Neural cell (in vitro differentiated cells): ENCODE results near the gene DUSP22. TPM values are rescaled to one million over a fixed set of nuclear protein-coding genes. Genes with fewer than 3 reads are reported as not detected.

Source experiments
- H2AFZ ChIP-seq: fragments of 200-600, 300-800 bp; sonication (generic), shearing (Covaris generic); 2 replicates; pipeline ENCODE4 v1.6.0; 2014; ENCODE audit warnings: low read depth, mild to moderate bottlenecking, antibody characterized with exemption, low read length, moderate library complexity
- H3F3A ChIP-seq: fragments of 200-600 bp; shearing (Covaris generic); 2 replicates; pipeline ENCODE4 v1.6.1; 2016; ENCODE audit warnings: mild to moderate bottlenecking, moderate library complexity, mixed read lengths, antibody characterized with exemption, low read length; ENCODE audit not compliant: insufficient read depth, poor library complexity, severe bottlenecking
- H3K27ac ChIP-seq: fragments of 200-600, 300-800 bp; sonication (generic), shearing (Covaris generic); 2 replicates; pipeline ENCODE4 v1.5.1; 2014; ENCODE audit warnings: mild to moderate bottlenecking, low read length, moderate library complexity
- H3K27me3 ChIP-seq: fragments of 300-800, 200-600 bp; sonication (generic), shearing (Covaris generic); 2 replicates; pipeline ENCODE4 v1.6.0; 2014; ENCODE audit warnings: mild to moderate bottlenecking, low read depth, low read length, moderate library complexity; ENCODE audit not compliant: insufficient read depth
- H3K36me3 ChIP-seq: fragments of 300-800, 200-600 bp; sonication (generic), shearing (Covaris generic); 2 replicates; pipeline ENCODE4 v1.5.1; 2014; ENCODE audit warnings: mild to moderate bottlenecking, antibody characterized with exemption, low read length, moderate library complexity; ENCODE audit not compliant: insufficient read depth
- H3K4me2 ChIP-seq: fragments of 300-800, 200-600 bp; sonication (generic), shearing (Covaris generic); 2 replicates; pipeline ENCODE4 v1.6.0; 2014; ENCODE audit warnings: mild to moderate bottlenecking, low read length
- H3K4me3 ChIP-seq: fragments of 300-800, 200-600 bp; sonication (generic), shearing (Covaris generic); 2 replicates; pipeline ENCODE4 v1.5.1; 2014; ENCODE audit warnings: mild to moderate bottlenecking, low read length, moderate library complexity
- H3K79me2 ChIP-seq: fragments of 200-600 bp; shearing (Covaris generic); replicated peaks from 2 replicates; pipeline ENCODE4 v1.6.0; 2014; ENCODE audit warnings: mild to moderate bottlenecking, low read length, moderate library complexity; ENCODE audit not compliant: insufficient read depth
- H3K9ac ChIP-seq: fragments of 300-800, 200-600 bp; sonication (generic), shearing (Covaris generic); 2 replicates; pipeline ENCODE4 v1.6.1; 2016; ENCODE audit warnings: mild to moderate bottlenecking, low read length, mixed read lengths
- H3K9me2 ChIP-seq: fragments of 200-600 bp; shearing (Covaris generic); 2 replicates; pipeline ENCODE4 v1.6.1; 2016; ENCODE audit warnings: mild to moderate bottlenecking, low read length, mixed read lengths; ENCODE audit not compliant: insufficient read depth
- H3K9me3 ChIP-seq: fragments of 200-600, 300-800 bp; sonication (generic), shearing (Covaris generic); 2 replicates; pipeline ENCODE4 v1.6.1; 2016; ENCODE audit warnings: mild to moderate bottlenecking, mixed run types, low read length, moderate library complexity, mixed read lengths
- H4K20me1 ChIP-seq: fragments of 200-600 bp; shearing (Covaris generic); 2 replicates; pipeline ENCODE4 v1.6.1; 2016; ENCODE audit warnings: mild to moderate bottlenecking, mixed run types; ENCODE audit not compliant: insufficient read depth
- EP300 ChIP-seq: fragments of 450-650 bp; conservative IDR thresholded peaks from 2 replicates; pipeline ENCODE4 v1.6.1; 2014; ENCODE audit warnings: antibody characterized with exemption, mild to moderate bottlenecking, moderate library complexity; ENCODE audit not compliant: poor library complexity, severe bottlenecking
- EZH2 ChIP-seq: fragments of 200-600, 300-800 bp; shearing (Covaris generic), sonication (generic); IDR thresholded peaks from 2 replicates; pipeline ENCODE4 v1.6.1; 2014; ENCODE audit warnings: antibody characterized with exemption, low read length, borderline replicate concordance, mild to moderate bottlenecking; ENCODE audit not compliant: insufficient read depth, poor library complexity, severe bottlenecking
- MXI1 ChIP-seq: fragments of 450-650 bp; conservative IDR thresholded peaks from 2 replicates; pipeline ENCODE4 v1.6.1; 2014; ENCODE audit warnings: antibody characterized with exemption, mild to moderate bottlenecking; ENCODE audit not compliant: poor library complexity, severe bottlenecking
- POLR2AphosphoS5 ChIP-seq: IDR thresholded peaks from 2 replicates; pipeline ENCODE4 v1.6.1; 2012
- RAD21 ChIP-seq: fragments of 450-650 bp; conservative IDR thresholded peaks from 2 replicates; pipeline ENCODE4 v1.6.1; 2014; ENCODE audit warnings: antibody characterized with exemption, mild to moderate bottlenecking, moderate library complexity
- SMC3 ChIP-seq: fragments of 450-650 bp; conservative IDR thresholded peaks from 2 replicates; pipeline ENCODE4 v1.6.1; 2014; ENCODE audit warnings: antibody characterized with exemption, mild to moderate bottlenecking, moderate library complexity; ENCODE audit not compliant: poor library complexity
- TAF1 ChIP-seq: IDR thresholded peaks from 2 replicates; pipeline ENCODE4 v1.6.1; 2012; ENCODE audit warnings: low read depth
- polyA plus RNA-seq: library from polyadenylated mRNA; depleted of rRNA; stranded (reverse); fragments of >200 nt; gene quantifications from 2 replicates; pipeline ENCODE4 v1.2.3, GENCODE V29; 2014
- TF ChIP-seq, protein P1 (sequence below): fragments of 450-650 bp; IDR thresholded peaks from 2 replicates; pipeline ENCODE4 v1.5.1; 2014; ENCODE audit warnings: antibody characterized with exemption, mild to moderate bottlenecking, moderate library complexity; ENCODE audit not compliant: poor library complexity, severe bottlenecking
- TF ChIP-seq, protein P2 (sequence below): IDR thresholded peaks from 2 replicates; pipeline ENCODE4 v1.6.1; 2012; ENCODE audit warnings: borderline replicate concordance

The DUSP22 gene
- polyA plus RNA-seq, 1 donor from 2014 or later: 24.9 TPM

- Histone ChIP-seq H3K36me3 (no peaks in the 10 kb centered on the region), H3K4me2 (no peak overlapping the region), H3K9me2 (no peaks in the 10 kb centered on the region), H3K27me3 (no peaks in the 10 kb centered on the region), H4K20me1 (no peaks in the 10 kb centered on the region), H3K9me3 (no peaks in the 10 kb centered on the region), H2AFZ (no peak overlapping the region), H3K79me2 (no peaks in the 10 kb centered on the region), H3K27ac (no peak overlapping the region), H3F3A (no peaks in the 10 kb centered on the region), H3K9ac (no peak overlapping the region), H3K4me3 (no peak overlapping the region)
- no peak for TF ChIP-seq MXI1
These were observed 22.1 kb downstream of the DUSP22 start for GRCh38 chr6:314377-314776.

DNA sequence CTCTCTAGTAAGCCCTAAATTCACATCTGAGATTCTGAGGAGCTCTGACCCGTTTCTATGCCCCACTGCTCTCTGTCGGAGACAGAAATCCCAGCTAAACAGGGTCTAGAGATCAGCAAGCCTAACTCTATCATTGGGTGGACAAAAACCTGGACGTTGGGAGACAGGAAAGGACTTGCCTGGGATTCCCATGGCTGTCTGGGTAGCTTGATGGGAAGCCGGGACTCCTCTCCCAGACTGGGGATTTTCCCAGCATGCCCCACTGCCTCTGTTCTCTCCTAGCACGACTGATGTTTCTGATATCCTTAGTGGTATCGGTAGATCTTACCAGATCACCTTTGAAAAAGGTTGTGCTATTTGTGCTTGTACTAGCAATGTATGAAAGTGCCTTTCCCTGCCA is 22.9 kb downstream of the DUSP22 start:
- Histone ChIP-seq H3F3A (no peaks in the 10 kb centered on the region), H3K27ac (no peak overlapping the region), H2AFZ (no peak overlapping the region), H4K20me1 (no peaks in the 10 kb centered on the region), H3K9ac (no peak overlapping the region), H3K4me2 (no peak overlapping the region), H3K36me3 (no peaks in the 10 kb centered on the region), H3K27me3 (no peaks in the 10 kb centered on the region), H3K79me2 (no peaks in the 10 kb centered on the region), H3K4me3 (no peak overlapping the region), H3K9me3 (no peaks in the 10 kb centered on the region), H3K9me2 (no peaks in the 10 kb centered on the region)
- TF ChIP-seq, protein P1, sequence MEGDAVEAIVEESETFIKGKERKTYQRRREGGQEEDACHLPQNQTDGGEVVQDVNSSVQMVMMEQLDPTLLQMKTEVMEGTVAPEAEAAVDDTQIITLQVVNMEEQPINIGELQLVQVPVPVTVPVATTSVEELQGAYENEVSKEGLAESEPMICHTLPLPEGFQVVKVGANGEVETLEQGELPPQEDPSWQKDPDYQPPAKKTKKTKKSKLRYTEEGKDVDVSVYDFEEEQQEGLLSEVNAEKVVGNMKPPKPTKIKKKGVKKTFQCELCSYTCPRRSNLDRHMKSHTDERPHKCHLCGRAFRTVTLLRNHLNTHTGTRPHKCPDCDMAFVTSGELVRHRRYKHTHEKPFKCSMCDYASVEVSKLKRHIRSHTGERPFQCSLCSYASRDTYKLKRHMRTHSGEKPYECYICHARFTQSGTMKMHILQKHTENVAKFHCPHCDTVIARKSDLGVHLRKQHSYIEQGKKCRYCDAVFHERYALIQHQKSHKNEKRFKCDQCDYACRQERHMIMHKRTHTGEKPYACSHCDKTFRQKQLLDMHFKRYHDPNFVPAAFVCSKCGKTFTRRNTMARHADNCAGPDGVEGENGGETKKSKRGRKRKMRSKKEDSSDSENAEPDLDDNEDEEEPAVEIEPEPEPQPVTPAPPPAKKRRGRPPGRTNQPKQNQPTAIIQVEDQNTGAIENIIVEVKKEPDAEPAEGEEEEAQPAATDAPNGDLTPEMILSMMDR: no peak
- TF ChIP-seq EZH2 (no peak), POLR2AphosphoS5 (no peak), SMC3 (no peak), RAD21 (no peak), EP300 (no peak), TAF1 (no peak), MXI1 (no peak)
- TF ChIP-seq, protein P2, sequence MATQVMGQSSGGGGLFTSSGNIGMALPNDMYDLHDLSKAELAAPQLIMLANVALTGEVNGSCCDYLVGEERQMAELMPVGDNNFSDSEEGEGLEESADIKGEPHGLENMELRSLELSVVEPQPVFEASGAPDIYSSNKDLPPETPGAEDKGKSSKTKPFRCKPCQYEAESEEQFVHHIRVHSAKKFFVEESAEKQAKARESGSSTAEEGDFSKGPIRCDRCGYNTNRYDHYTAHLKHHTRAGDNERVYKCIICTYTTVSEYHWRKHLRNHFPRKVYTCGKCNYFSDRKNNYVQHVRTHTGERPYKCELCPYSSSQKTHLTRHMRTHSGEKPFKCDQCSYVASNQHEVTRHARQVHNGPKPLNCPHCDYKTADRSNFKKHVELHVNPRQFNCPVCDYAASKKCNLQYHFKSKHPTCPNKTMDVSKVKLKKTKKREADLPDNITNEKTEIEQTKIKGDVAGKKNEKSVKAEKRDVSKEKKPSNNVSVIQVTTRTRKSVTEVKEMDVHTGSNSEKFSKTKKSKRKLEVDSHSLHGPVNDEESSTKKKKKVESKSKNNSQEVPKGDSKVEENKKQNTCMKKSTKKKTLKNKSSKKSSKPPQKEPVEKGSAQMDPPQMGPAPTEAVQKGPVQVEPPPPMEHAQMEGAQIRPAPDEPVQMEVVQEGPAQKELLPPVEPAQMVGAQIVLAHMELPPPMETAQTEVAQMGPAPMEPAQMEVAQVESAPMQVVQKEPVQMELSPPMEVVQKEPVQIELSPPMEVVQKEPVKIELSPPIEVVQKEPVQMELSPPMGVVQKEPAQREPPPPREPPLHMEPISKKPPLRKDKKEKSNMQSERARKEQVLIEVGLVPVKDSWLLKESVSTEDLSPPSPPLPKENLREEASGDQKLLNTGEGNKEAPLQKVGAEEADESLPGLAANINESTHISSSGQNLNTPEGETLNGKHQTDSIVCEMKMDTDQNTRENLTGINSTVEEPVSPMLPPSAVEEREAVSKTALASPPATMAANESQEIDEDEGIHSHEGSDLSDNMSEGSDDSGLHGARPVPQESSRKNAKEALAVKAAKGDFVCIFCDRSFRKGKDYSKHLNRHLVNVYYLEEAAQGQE: no peak
